Activated B cell treated with CpG ODN at 0.5 μM for 24 hours (primary cell): Measurements from ENCODE around the gene SMARCD2. TPM values are rescaled to one million over a fixed set of nuclear protein-coding genes. Genes with fewer than 3 reads are reported as not detected.

ENCODE experiments used
- ATAC-seq: fragments of 200-7000 bp; cut with Tn5 transposase; one replicate; pipeline ENCODE4 v1.10.0; 2021; ENCODE audit warnings: low read depth, mild to moderate bottlenecking, moderate library complexity
- CTCF ChIA-PET: fragments of 350-600 bp; sonication (Branson Sonifier 250); formaldehyde crosslinking; loops from one replicate; lab custom pipeline; 2021; ENCODE audit warnings: antibody characterized with exemption; lab: Charles Lee
- POLR2A ChIA-PET: fragments of 350-600 bp; sonication (Branson Sonifier 250); formaldehyde crosslinking; loops from one replicate; lab custom pipeline; 2021; ENCODE audit warnings: antibody characterized with exemption; lab: Charles Lee
- DNase-seq: peaks from one replicate; pipeline ENCODE4 v3.0.0; 2022
- H3K27ac Mint-ChIP-seq: one replicate; pipeline ENCODE4 v1.8.0; 2020; ENCODE audit warnings: mixed read lengths
- H3K27me3 Mint-ChIP-seq: one replicate; pipeline ENCODE4 v1.8.0; 2021; ENCODE audit warnings: mixed read lengths
- H3K36me3 Mint-ChIP-seq: one replicate; pipeline ENCODE4 v1.8.0; 2021; ENCODE audit warnings: low read depth, mixed read lengths
- H3K4me1 Mint-ChIP-seq: one replicate; pipeline ENCODE4 v1.8.0; 2021; ENCODE audit warnings: mixed read lengths
- H3K4me3 Mint-ChIP-seq: one replicate; pipeline ENCODE4 v1.8.0; 2020; ENCODE audit warnings: mild to moderate bottlenecking, mixed read lengths
- H3K9me3 Mint-ChIP-seq: one replicate; pipeline ENCODE4 v1.8.0; 2020; ENCODE audit warnings: mixed read lengths
- CTCF ChIP-seq: fragments of 200-600 bp; IDR thresholded peaks from one replicate; pipeline ENCODE4 v1.8.0; 2022; ENCODE audit warnings: antibody characterized with exemption, mild to moderate bottlenecking
- intact Hi-C: fragments of 100-400 bp; cut with micrococcal nuclease; formaldehyde crosslinking; loops from one replicate; pipeline ENCODE4 v1.15.1; 2024
- total RNA-seq: library from RNA; stranded (reverse); gene quantifications from 2 replicates; pipeline ENCODE4 v1.2.3, GENCODE V29; 2022

SMARCD2 gene
- total RNA-seq, 1 donor from 2014 or later, result 114 TPM

- DNase-seq (no peak), ATAC-seq (no peak)
- Mint-ChIP-seq H3K27ac (no peak overlapping the region), H3K4me3 (no peak overlapping the region), H3K36me3 (peaks cover 66% of the 10 kb centered on the region), H3K4me1 (peaks cover 24% of the 10 kb centered on the region), H3K9me3 (no peaks in the 10 kb centered on the region), H3K27me3 (no peaks in the 10 kb centered on the region)
- TF ChIP-seq CTCF, result no peak
- ChIA-PET CTCF (no interaction called here), POLR2A (interaction anchor here (0.9 to 1.6 kb wide), 2 partner anchors 13 to 88 kb away, joined by 4 to 5 read pairs; partner anchors contain the start of genes CCDC47 and DDX42)
- intact Hi-C loops, result no loop called here
These were observed 56.4 kb downstream of the SMARCD2 start for GRCh38 chr17:63786117-63786516.

GRCh38 chr17:63785556-63785955 lies 56.9 kb downstream of the SMARCD2 start:
- TF ChIP-seq CTCF, result no peak
- intact Hi-C loops, result no loop called here
- Mint-ChIP-seq H3K36me3 (peaks cover 69% of the 10 kb centered on the region), H3K4me3 (no peak overlapping the region), H3K9me3 (no peaks in the 10 kb centered on the region), H3K27ac (no peak overlapping the region), H3K4me1 (peaks cover 29% of the 10 kb centered on the region), H3K27me3 (no peaks in the 10 kb centered on the region)
- ATAC-seq (no peak), DNase-seq (no peak)
- ChIA-PET POLR2A (interaction anchor here (1.6 kb wide), 1 partner anchor 12 kb away, joined by 5 read pairs; the partner anchor contains the start of genes CCDC47 and DDX42), CTCF (no interaction called here)

GRCh38 chr17:63783522-63783921 lies 59.0 kb downstream of the SMARCD2 start:
- H3K9me3 Mint-ChIP-seq, result no peaks in the 10 kb centered on the region
- peaks cover 72% of the 10 kb centered on the region for H3K36me3 Mint-ChIP-seq
- DNase-seq (no peak), ATAC-seq (no peak)
- POLR2A ChIA-PET, result interaction anchor here (1.3 kb wide), 1 partner anchor 10 kb away, joined by 5 read pairs; the partner anchor contains the start of genes CCDC47 and DDX42
- H3K4me3 Mint-ChIP-seq, result no peak overlapping the region
- intact Hi-C loops, result no loop called here
- peaks cover 38% of the 10 kb centered on the region for H3K4me1 Mint-ChIP-seq
- no peak for TF ChIP-seq CTCF
- H3K27me3 Mint-ChIP-seq, result no peaks in the 10 kb centered on the region
- no peak overlapping the region for H3K27ac Mint-ChIP-seq
- CTCF ChIA-PET, result interaction anchor here (1.2 kb wide), 1 partner anchor 9 kb away, joined by 3 read pairs; the partner anchor contains the start of gene DDX42

Other genes starting within 250 kb of the SMARCD2 start
- gene TACO1, start 241.8 kb downstream of the SMARCD2 start, total RNA-seq, result 19.1 and 23.5 TPM in 2 replicates
- gene MAP3K3, start 220.3 kb downstream of the SMARCD2 start, total RNA-seq, result 32.5 and 32.9 TPM in 2 replicates
- 404 and 421 TPM in 2 replicates for gene LIMD2, start 142.6 kb downstream of the SMARCD2 start, total RNA-seq
- 72.5 and 80.2 TPM in 2 replicates for gene STRADA, start 100.9 kb downstream of the SMARCD2 start, total RNA-seq
- gene CCDC47, start 69.1 kb downstream of the SMARCD2 start, total RNA-seq, result 41.4 and 47.6 TPM in 2 replicates
- gene DDX42, start 68.5 kb downstream of the SMARCD2 start, total RNA-seq, result 132 and 160 TPM in 2 replicates
- 157 TPM in 2 replicates for gene PSMC5, start 15.3 kb downstream of the SMARCD2 start, total RNA-seq
- gene FTSJ3, start 15.0 kb downstream of the SMARCD2 start, total RNA-seq, result 82.0 and 85.1 TPM in 2 replicates
- not detected in 2 replicates for gene CSH2, start 31.0 kb upstream of the SMARCD2 start, total RNA-seq
- not detected in 2 replicates for gene GH2, start 39.3 kb upstream of the SMARCD2 start, total RNA-seq
- gene CSH1, start 53.9 kb upstream of the SMARCD2 start, total RNA-seq, result not detected in 2 replicates
- not detected in 2 replicates for gene CSHL1, start 68.6 kb upstream of the SMARCD2 start, total RNA-seq
- gene GH1, start 76.2 kb upstream of the SMARCD2 start, total RNA-seq, result 0.27 TPM in 1 of 2 replicates, not detected in the other
- 706 and 757 TPM in 2 replicates for gene CD79B, start 89.6 kb upstream of the SMARCD2 start, total RNA-seq
- gene SCN4A, start 130.2 kb upstream of the SMARCD2 start, total RNA-seq, result 0.49 and 0.78 TPM in 2 replicates
- not detected in 2 replicates for gene PRR29, start 155.7 kb upstream of the SMARCD2 start, total RNA-seq
- 44.5 and 44.7 TPM in 2 replicates for gene ICAM2, start 177.9 kb upstream of the SMARCD2 start, total RNA-seq